Ovary (tissue), 3 donors: ENCODE data around the gene EXD3.

Experiments used
- EP300 ChIP-seq: sonication (generic); formaldehyde crosslinking; IDR thresholded peaks from one replicate; pipeline ENCODE4 v1.6.1; 2017; ENCODE audit warnings: antibody characterized with exemption
- POLR2A ChIP-seq: fragments of 450-650 bp; IDR thresholded peaks from one replicate; pipeline ENCODE4 v1.6.1; 2017; ENCODE audit warnings: antibody characterized with exemption, mild to moderate bottlenecking, moderate library complexity
- TF ChIP-seq, protein P1 (sequence below), 3 donors: fragments of 450-650 bp in 2 of 3; fragments of 200-600 bp in 1 of 3; IDR thresholded peaks; one replicate each; pipeline versions ENCODE4 v1.5.1 to v1.8.0; 2016 to 2022; ENCODE audit warnings: antibody characterized with exemption in 3 of 3, mild to moderate bottlenecking in 1 of 3
- donor health status: DM: no; HTN: no; CAD: no.

DNA sequence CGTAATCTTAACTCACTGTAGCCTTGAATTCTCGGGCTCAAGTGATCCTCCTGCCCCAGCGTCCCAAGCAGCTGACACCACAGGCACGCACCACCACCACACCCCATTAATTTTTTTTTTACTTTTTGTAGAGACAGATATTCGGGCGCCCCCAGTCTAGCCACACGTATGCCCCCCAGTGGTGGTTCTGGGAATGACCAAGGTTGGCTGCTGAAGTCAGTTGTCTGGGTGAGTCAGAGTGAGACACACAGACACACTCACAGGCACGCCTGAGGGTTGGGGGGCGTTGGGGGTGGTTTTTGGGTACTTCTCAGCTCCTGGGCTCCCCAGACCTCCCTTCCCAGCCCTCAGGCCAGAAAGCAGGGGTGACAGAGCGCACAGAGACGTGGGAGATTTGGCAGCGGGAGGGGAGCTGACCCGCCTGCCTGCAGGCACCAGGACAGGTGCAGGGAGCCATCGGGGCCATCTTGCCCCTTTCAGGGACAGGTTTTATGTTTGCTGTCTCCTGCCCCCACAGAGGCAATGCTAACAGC, 22.4 kb upstream of the EXD3 start:
- TF ChIP-seq, protein P1, sequence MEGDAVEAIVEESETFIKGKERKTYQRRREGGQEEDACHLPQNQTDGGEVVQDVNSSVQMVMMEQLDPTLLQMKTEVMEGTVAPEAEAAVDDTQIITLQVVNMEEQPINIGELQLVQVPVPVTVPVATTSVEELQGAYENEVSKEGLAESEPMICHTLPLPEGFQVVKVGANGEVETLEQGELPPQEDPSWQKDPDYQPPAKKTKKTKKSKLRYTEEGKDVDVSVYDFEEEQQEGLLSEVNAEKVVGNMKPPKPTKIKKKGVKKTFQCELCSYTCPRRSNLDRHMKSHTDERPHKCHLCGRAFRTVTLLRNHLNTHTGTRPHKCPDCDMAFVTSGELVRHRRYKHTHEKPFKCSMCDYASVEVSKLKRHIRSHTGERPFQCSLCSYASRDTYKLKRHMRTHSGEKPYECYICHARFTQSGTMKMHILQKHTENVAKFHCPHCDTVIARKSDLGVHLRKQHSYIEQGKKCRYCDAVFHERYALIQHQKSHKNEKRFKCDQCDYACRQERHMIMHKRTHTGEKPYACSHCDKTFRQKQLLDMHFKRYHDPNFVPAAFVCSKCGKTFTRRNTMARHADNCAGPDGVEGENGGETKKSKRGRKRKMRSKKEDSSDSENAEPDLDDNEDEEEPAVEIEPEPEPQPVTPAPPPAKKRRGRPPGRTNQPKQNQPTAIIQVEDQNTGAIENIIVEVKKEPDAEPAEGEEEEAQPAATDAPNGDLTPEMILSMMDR (IDR thresholded peaks at IDR 0.05): peak; percentile 43 to 68 (median 54)
- no peak for TF ChIP-seq POLR2A
- TF ChIP-seq EP300: no peak
